Amygdala (tissue), 56 donors: ENCODE measurements around the gene STX8.

ENCODE experiments used
- DNase-seq, 56 donors: peaks; one replicate each; lab custom pipeline; 2025; lab: John Stamatoyannopoulos, UW

STX8 gene

GRCh38 chr17:9512323-9513168, 63.1 kb downstream of the STX8 start:
- DNase-seq = no peak

- DNase-seq = no peak
Measured at GRCh38 chr17:9509236-9509816, 66.3 kb downstream of the STX8 start.

GRCh38 chr17:9499041-9499440, 76.6 kb downstream of the STX8 start:
- no peak for DNase-seq

- no peak for DNase-seq
Measured at GRCh38 chr17:9498490-9498889, 77.1 kb downstream of the STX8 start.

- no peak for DNase-seq
Measured at GRCh38 chr17:9488556-9488955, 87.1 kb downstream of the STX8 start.

- DNase-seq = no peak
Measured at GRCh38 chr17:9487406-9487805, 88.2 kb downstream of the STX8 start.

GRCh38 chr17:9484789-9485188, 90.8 kb downstream of the STX8 start:
- no peak for DNase-seq

- no peak for DNase-seq
Measured at GRCh38 chr17:9479964-9480363, 95.7 kb downstream of the STX8 start.

GRCh38 chr17:9478889-9479288, 96.7 kb downstream of the STX8 start:
- DNase-seq = no peak

- peak in 52 of 56 donors; percentile 12 to 92 (median 67) for DNase-seq
Measured at GRCh38 chr17:9475101-9475658, 100.4 kb downstream of the STX8 start.

- DNase-seq = no peak
Measured at GRCh38 chr17:9473711-9474110, 101.9 kb downstream of the STX8 start.

GRCh38 chr17:9472541-9472940, 103.1 kb downstream of the STX8 start:
- no peak for DNase-seq

- DNase-seq = no peak
Measured at GRCh38 chr17:9472094-9472493, 103.5 kb downstream of the STX8 start.

- no peak for DNase-seq
Measured at GRCh38 chr17:9470171-9470570, 105.4 kb downstream of the STX8 start.

GRCh38 chr17:9468937-9469336, 106.7 kb downstream of the STX8 start:
- DNase-seq = no peak

GRCh38 chr17:9468532-9468931, 107.1 kb downstream of the STX8 start:
- peak in 1 of 56 donors; percentile 8 for DNase-seq

- peak in 1 of 56 donors; percentile 4 for DNase-seq
Measured at GRCh38 chr17:9467518-9467917, 108.1 kb downstream of the STX8 start.

- DNase-seq = peak in 17 of 56 donors; percentile 1 to 36 (median 7)
Measured at GRCh38 chr17:9465210-9465921, 110.3 kb downstream of the STX8 start.

GRCh38 chr17:9457005-9457404, 118.6 kb downstream of the STX8 start:
- DNase-seq = no peak

GRCh38 chr17:9456330-9456729, 119.3 kb downstream of the STX8 start:
- DNase-seq = no peak

GRCh38 chr17:9451934-9452333, 123.7 kb downstream of the STX8 start:
- no peak for DNase-seq
